Peyer's patch (tissue), 4 donors: ENCODE data around the gene RLN3.

ENCODE experiments used
- POLR2A ChIP-seq, 2 donors: fragments of 450-650 bp; IDR thresholded peaks; one replicate each; pipeline ENCODE4 v1.5.1; 2017; ENCODE audit warnings: antibody characterized with exemption in 2 of 2, mild to moderate bottlenecking in 2 of 2, moderate library complexity in 2 of 2
- TF ChIP-seq, protein P1 (sequence below), 6 experiments: fragments of 450-650 bp in 4 of 6; fragments of 200-600 bp in 2 of 6; sonication (generic) in 1 of 6; IDR thresholded peaks; one replicate each; pipeline ENCODE4 v1.5.1; 2017 to 2019; ENCODE audit warnings: antibody characterized with exemption in 6 of 6, mild to moderate bottlenecking in 3 of 6, moderate library complexity in 1 of 6

DNA sequence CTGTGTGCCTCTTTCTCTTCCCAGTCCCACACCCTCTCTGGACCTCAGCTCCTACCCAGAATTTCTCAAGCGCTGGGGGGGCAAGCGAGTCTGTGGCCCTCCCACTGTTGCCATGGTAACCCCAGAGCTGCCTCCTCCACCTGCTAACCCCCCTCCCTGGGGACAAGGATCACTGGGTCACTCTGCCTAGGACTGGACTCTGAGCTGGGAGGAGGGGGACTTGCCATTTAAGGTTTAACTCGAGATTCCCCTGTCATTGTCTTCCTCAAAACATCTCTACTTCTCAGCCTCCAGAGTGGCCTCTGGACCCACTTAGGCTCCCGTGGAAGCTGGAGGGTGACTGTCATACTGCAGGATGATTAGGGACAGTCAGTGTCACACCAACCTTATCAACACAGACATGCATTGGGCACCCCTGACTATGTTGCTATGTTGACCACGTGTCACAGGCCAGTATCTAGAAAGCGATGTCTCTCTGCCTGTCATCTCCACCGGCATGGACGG, 31.8 kb downstream of the RLN3 start:
- TF ChIP-seq, protein P1, sequence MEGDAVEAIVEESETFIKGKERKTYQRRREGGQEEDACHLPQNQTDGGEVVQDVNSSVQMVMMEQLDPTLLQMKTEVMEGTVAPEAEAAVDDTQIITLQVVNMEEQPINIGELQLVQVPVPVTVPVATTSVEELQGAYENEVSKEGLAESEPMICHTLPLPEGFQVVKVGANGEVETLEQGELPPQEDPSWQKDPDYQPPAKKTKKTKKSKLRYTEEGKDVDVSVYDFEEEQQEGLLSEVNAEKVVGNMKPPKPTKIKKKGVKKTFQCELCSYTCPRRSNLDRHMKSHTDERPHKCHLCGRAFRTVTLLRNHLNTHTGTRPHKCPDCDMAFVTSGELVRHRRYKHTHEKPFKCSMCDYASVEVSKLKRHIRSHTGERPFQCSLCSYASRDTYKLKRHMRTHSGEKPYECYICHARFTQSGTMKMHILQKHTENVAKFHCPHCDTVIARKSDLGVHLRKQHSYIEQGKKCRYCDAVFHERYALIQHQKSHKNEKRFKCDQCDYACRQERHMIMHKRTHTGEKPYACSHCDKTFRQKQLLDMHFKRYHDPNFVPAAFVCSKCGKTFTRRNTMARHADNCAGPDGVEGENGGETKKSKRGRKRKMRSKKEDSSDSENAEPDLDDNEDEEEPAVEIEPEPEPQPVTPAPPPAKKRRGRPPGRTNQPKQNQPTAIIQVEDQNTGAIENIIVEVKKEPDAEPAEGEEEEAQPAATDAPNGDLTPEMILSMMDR (IDR thresholded peaks at IDR 0.05) = no peak
- TF ChIP-seq POLR2A (IDR thresholded peaks at IDR 0.05) = no peak
